Parathyroid adenoma (tissue), 2 donors: ENCODE results near the gene D2HGDH.

Experiments used
- H2AFZ ChIP-seq: fragments of 300-600 bp; sonication (generic); one replicate; pipeline ENCODE4 v1.7.0; 2017; ENCODE audit warnings: antibody characterized with exemption, mild to moderate bottlenecking
- H3K27ac ChIP-seq: fragments of 300-600 bp; sonication (generic); one replicate; pipeline ENCODE4 v1.7.0; 2017
- H3K27me3 ChIP-seq: fragments of 300-600 bp; sonication (generic); one replicate; pipeline ENCODE4 v1.7.0; 2017; ENCODE audit warnings: low read length; ENCODE audit not compliant: control insufficient read depth, insufficient read depth
- H3K36me3 ChIP-seq: fragments of 300-600 bp; sonication (generic); one replicate; pipeline ENCODE4 v1.7.0; 2017; ENCODE audit warnings: low read length; ENCODE audit not compliant: control insufficient read depth, insufficient read depth
- H3K4me1 ChIP-seq: fragments of 300-600 bp; sonication (generic); one replicate; pipeline ENCODE4 v1.7.0; 2017; ENCODE audit warnings: control low read depth
- H3K4me2 ChIP-seq: fragments of 300-600 bp; sonication (generic); one replicate; pipeline ENCODE4 v1.7.0; 2017; ENCODE audit warnings: low read length
- H3K4me3 ChIP-seq: fragments of 300-600 bp; sonication (generic); one replicate; pipeline ENCODE4 v1.7.0; 2017; ENCODE audit warnings: low read depth, low read length
- H3K79me2 ChIP-seq: fragments of 300-600 bp; sonication (generic); one replicate; pipeline ENCODE4 v1.7.0; 2017; ENCODE audit warnings: control low read depth
- H3K9ac ChIP-seq: fragments of 300-600 bp; sonication (generic); one replicate; pipeline ENCODE4 v1.7.0; 2017; ENCODE audit warnings: mild to moderate bottlenecking
- H3K9me3 ChIP-seq: fragments of 300-600 bp; sonication (generic); one replicate; pipeline ENCODE4 v1.7.0; 2017; ENCODE audit warnings: low read length; ENCODE audit not compliant: control insufficient read depth
- TF ChIP-seq, protein P1 (sequence below): fragments of 300-600 bp; sonication (generic); IDR thresholded peaks from one replicate; pipeline ENCODE4 v1.7.0; 2017; ENCODE audit warnings: antibody characterized with exemption, mild to moderate bottlenecking
- donor health status: primary hyperparathyroidism.

D2HGDH gene

DNA sequence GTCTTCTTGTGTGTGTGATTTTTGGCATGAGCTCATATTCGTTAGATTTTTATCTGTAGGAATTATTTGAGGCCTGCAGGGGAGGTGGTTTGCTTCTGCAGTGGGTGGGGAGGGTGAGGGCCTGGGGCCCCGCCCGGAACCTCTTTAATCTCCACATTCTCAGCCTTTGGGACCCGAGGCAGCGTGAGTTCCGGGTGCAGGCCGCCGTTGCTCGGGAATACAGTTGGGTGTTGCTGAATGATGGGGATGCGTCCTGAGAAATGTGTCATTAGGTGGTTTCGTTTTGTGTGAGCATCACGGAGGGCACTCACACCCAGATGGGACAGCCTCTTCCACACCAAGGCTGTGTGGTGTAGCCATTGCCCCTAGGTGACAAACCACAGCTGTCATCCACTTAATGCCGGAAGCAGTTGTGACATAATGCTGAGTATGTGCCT, 28.5 kb downstream of the D2HGDH start:
- Histone ChIP-seq H3K27me3 (no peaks in the 10 kb centered on the region), H3K4me3 (peak overlapping the region; percentile 42), H3K9me3 (no peaks in the 10 kb centered on the region), H3K27ac (no peak overlapping the region), H3K4me1 (peaks cover 12% of the 10 kb centered on the region), H3K9ac (no peak overlapping the region), H3K36me3 (no peaks in the 10 kb centered on the region), H3K79me2 (no peaks in the 10 kb centered on the region), H3K4me2 (peak overlapping the region; percentile 66), H2AFZ (no peak overlapping the region)
- TF ChIP-seq, protein P1, sequence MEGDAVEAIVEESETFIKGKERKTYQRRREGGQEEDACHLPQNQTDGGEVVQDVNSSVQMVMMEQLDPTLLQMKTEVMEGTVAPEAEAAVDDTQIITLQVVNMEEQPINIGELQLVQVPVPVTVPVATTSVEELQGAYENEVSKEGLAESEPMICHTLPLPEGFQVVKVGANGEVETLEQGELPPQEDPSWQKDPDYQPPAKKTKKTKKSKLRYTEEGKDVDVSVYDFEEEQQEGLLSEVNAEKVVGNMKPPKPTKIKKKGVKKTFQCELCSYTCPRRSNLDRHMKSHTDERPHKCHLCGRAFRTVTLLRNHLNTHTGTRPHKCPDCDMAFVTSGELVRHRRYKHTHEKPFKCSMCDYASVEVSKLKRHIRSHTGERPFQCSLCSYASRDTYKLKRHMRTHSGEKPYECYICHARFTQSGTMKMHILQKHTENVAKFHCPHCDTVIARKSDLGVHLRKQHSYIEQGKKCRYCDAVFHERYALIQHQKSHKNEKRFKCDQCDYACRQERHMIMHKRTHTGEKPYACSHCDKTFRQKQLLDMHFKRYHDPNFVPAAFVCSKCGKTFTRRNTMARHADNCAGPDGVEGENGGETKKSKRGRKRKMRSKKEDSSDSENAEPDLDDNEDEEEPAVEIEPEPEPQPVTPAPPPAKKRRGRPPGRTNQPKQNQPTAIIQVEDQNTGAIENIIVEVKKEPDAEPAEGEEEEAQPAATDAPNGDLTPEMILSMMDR, result no peak

DNA sequence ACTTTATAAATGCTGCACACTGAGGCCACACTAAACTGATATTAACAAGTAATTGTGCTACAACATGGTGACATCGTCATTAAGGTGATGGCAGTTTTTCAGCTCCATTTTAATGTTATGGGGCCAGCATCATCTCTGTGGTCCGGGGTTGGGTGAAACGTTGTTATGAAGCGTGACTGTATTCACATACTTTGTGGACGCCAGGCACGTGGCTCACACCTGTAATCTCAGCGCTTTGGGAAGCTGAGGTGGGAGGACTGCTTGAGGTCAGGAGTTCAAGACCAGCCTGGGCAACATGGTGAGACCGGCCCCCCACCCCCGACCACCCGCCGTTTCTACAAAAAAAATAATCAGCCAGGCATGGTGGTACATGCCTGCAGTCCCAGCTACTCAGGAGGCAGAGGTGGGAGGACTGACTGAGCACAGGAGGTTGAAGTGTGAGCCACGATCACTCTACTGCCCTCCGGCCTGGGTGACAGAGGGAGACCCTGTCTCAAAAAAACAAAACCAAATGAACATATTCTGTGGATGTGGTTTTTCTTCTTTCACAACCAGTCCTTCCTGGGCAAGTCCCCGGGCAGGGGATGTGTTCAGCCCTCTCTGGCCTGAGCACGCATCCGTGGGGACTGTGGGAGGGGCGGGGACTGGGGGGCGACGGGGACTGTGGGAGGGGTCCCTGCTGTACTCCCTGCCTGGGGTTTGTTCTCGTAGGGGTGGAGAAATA, 29.3 kb downstream of the D2HGDH start:
- Histone ChIP-seq H3K4me1 (peaks cover 12% of the 10 kb centered on the region), H3K9me3 (no peaks in the 10 kb centered on the region), H3K27ac (no peak overlapping the region), H3K36me3 (no peaks in the 10 kb centered on the region), H3K4me2 (no peak overlapping the region), H3K4me3 (no peak overlapping the region), H2AFZ (no peak overlapping the region), H3K79me2 (no peaks in the 10 kb centered on the region), H3K27me3 (no peaks in the 10 kb centered on the region), H3K9ac (no peak overlapping the region)
- TF ChIP-seq, protein P1, result no peak

DNA sequence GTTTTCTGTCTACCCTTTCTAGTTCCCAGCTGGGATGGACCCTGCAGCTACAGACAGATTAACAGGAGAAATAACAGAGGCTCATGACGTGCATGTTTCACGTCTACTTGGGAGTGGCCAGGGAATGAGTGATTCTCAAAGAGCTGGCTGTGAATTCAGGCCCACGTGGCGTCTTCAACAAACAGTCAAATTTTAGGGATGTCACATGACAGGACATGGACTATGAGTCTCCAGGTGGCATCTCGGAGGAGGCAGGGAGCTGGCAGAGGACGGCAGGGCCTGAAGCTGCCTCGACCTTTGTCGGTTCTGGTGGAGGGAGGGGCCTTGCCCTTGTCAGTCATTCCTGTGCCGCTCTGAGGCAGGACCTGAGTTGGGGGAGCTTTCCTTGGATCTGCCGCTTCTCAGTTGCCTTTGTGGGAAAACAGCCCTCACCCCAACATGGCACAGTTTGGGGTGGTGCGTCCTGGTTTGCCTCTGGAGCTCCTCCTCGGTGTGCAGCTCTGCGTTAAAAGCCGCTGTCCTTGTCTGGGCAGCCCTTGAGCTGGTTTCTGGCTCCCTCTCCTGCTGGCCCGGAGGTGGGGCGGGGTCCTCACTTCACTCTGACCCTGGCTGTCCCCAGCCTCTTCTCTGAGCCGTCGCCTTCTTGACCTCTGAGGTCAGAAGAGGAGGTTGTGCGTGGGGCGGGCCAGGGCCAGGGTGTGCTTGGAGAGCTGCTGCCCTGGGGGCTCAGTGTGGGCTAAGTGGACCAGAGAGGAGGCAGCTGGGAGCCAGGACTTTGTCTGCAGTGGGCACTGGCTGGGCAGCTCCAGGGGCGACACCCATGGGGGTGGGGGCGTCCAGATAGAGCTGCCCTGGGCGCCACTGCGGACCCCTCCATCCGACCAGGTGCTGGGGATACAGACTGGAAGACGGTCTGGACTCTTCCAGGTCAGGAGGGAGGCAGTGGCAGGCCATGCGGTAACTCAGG, 30.1 kb downstream of the D2HGDH start:
- Histone ChIP-seq H3K4me2 (no peak overlapping the region), H3K27ac (no peak overlapping the region), H3K4me1 (peaks cover 9% of the 10 kb centered on the region), H3K4me3 (no peak overlapping the region), H3K79me2 (no peaks in the 10 kb centered on the region), H3K27me3 (no peaks in the 10 kb centered on the region), H3K36me3 (no peaks in the 10 kb centered on the region), H3K9me3 (no peaks in the 10 kb centered on the region), H2AFZ (no peak overlapping the region), H3K9ac (no peak overlapping the region)
- TF ChIP-seq, protein P1, result no peak

DNA sequence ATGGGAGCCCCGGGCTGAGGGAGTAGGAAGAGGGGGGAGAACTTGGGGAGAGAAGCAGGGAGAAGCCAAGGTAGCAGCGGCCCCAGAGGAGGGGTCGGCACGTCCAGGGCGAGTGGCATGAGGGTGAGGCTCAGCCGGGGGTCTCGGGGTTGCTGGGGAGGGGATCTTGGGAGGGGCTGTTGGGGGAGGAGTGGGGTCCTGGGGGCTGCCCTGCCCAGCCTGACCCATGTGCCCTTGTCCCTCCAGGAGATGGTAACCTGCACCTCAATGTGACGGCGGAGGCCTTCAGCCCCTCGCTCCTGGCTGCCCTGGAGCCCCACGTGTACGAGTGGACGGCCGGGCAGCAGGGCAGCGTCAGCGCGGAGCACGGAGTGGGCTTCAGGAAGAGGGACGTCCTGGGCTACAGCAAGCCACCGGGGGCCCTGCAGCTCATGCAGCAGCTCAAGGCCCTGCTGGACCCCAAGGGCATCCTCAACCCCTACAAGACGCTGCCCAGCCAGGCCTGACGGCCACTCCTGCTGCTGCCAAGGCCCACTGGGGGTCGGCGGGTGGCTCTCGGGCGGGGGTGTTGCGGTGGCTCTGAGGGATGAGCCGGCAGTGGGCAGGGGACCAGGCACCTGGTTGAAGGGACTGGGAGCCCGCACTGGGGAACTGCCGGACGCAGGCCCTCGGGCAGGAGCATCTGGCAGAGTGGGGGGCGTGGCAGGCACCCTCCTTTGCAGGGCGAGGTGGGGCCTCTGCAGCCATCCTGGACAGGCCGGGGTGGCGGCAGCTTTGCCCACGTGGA, 33.2 kb downstream of the D2HGDH start:
- Histone ChIP-seq H3K9ac (no peak overlapping the region), H3K27ac (no peak overlapping the region), H3K4me2 (no peak overlapping the region), H3K9me3 (no peaks in the 10 kb centered on the region), H3K27me3 (no peaks in the 10 kb centered on the region), H3K79me2 (no peaks in the 10 kb centered on the region), H3K4me3 (no peak overlapping the region), H3K36me3 (no peaks in the 10 kb centered on the region), H3K4me1 (peaks cover 18% of the 10 kb centered on the region), H2AFZ (no peak overlapping the region)
- TF ChIP-seq, protein P1, result no peak
